Sigmoid colon (tissue), 7 donors: ENCODE measurements around the gene TMEM121. TPM values are rescaled to one million over a fixed set of nuclear protein-coding genes. Genes with fewer than 3 reads are reported as not detected.

ENCODE experiments used
- DNase-seq: peaks from one replicate; pipeline ENCODE4 v3.0.0-alpha.2; 2019
- H3K27ac ChIP-seq, 4 donors: fragments of 200-600 bp; sonication (generic); one replicate each; pipeline ENCODE4 v1.5.1; 2016 to 2019; ENCODE audit warnings: mild to moderate bottlenecking in 1 of 4
- H3K27me3 ChIP-seq, 3 donors: fragments of 200-600 bp; sonication (generic); one replicate each; pipeline ENCODE4 v1.5.1; 2019; ENCODE audit warnings: mild to moderate bottlenecking in 1 of 3
- H3K36me3 ChIP-seq, 4 donors: fragments of 200-600 bp; sonication (generic); one replicate each; pipeline ENCODE4 v1.5.1; 2016 to 2019
- H3K4me1 ChIP-seq, 4 donors: fragments of 200-600 bp; sonication (generic); one replicate each; pipeline ENCODE4 v1.5.1; 2017 to 2019
- H3K4me3 ChIP-seq, 4 donors: fragments of 200-600 bp; sonication (generic); one replicate each; pipeline ENCODE4 v1.5.1; 2017 to 2019; ENCODE audit warnings: mild to moderate bottlenecking in 2 of 4, moderate library complexity in 1 of 4
- H3K9me3 ChIP-seq, 4 donors: fragments of 200-600 bp in 3 of 4; sonication (generic) in 3 of 4; one replicate each; pipeline versions ENCODE4 v1.5.1 to v1.6.1; 2013 to 2019
- EP300 ChIP-seq, 4 donors: sonication (generic); formaldehyde crosslinking; IDR thresholded peaks; one replicate each; pipeline ENCODE4 v1.6.1; 2017; ENCODE audit warnings: antibody characterized with exemption in 4 of 4
- POLR2A ChIP-seq, 2 donors: fragments of 450-650 bp; IDR thresholded peaks; one replicate each; pipeline ENCODE4 v1.6.1; 2016; ENCODE audit warnings: antibody characterized with exemption in 2 of 2, mild to moderate bottlenecking in 2 of 2, moderate library complexity in 2 of 2
- POLR2AphosphoS5 ChIP-seq, 4 donors: sonication (generic); formaldehyde crosslinking; IDR thresholded peaks; one replicate each; pipeline ENCODE4 v1.6.1; 2017; ENCODE audit warnings: antibody characterized with exemption in 4 of 4
- WGBS, 2 donors: extraction: QIAGEN DNeasy Blood & Tissue Kit; methylation state at CpG; one replicate each; pipeline ENCODE4 v1.1.7; 2013; 5-methylcytosine and 5-hydroxymethylcytosine counted together
- intact Hi-C: fragments of 100-400 bp; cut with DNase I; formaldehyde crosslinking; loops from one replicate; pipeline ENCODE4 v1.15.1; 2023
- polyA plus RNA-seq, 3 donors: library from polyadenylated mRNA; stranded (reverse); fragments of 200-250 nt; gene quantifications; one replicate each; pipeline ENCODE4 v1.2.3, GENCODE V29; 2013
- total RNA-seq, 4 donors: library from RNA; depleted of rRNA; stranded (reverse); fragments of >200 nt; gene quantifications; one replicate each; pipeline ENCODE4 v1.1.0, GENCODE V29; 2016
- TF ChIP-seq, protein P1 (sequence below), 4 experiments: fragments of 450-650 bp in 3 of 4; fragments of 200-600 bp in 1 of 4; IDR thresholded peaks; one replicate each; pipeline ENCODE4 v1.5.1; 2016 to 2019; ENCODE audit warnings: antibody characterized with exemption in 4 of 4, mild to moderate bottlenecking in 3 of 4, moderate library complexity in 2 of 4
- donor health status: healthy with polysubstance abuse.
- donor health status: Bipolar disorder and iron deficiency.
- donor health status: healthy.

Gene TMEM121
- total and polyA plus RNA-seq, 7 donors = 2.3 to 8.0 (median 5.0) TPM; not detected in 2

DNA sequence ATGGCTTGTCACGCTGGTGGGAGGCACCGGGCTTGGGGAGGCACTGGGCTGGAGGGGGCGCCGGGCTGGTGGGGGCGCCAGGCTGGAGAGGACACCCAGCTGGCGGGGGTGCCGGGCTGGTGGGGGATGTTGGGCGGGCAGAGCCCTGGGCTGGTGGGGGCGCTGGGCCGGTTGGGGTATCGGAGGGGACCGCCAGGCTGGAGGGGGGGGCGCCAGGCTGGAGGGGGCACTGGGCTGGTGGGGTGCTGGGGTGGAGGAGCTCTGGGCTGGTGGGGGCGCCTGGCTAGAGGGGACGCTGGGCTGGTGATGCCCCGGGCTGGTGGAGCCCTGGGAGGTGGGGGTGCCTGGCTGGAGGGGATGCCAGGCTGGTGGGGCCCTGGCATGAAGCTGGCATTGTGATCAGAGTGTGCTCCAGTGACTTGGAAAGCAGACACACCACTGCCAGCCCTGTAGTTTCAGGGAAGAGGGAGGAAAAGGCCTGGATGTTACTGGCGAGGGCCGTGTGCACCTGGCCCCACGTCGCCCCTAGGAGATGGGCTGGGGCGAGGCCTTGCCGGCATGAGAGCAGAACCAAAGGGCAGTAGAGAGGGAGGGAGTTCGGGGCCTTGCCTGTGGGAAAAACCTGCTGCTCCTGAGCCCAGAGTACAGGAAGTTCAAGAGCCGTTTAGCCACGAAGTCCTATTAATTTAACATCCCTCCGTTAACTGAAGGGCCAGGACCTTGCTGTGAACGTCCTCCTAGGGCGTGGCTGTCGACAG lies 22.3 kb upstream of the TMEM121 start:
- no peaks in the 10 kb centered on the region for H3K36me3 ChIP-seq
- 54 to 74% methylated on average over 29 of the region's 29 CpGs for WGBS, 2 donors
- peak; percentile 60 for DNase-seq
- no peaks in the 10 kb centered on the region for H3K4me1 ChIP-seq
- H3K4me3 ChIP-seq = no peak overlapping the region
- no peak for TF ChIP-seq EP300 (IDR thresholded peaks at IDR 0.05)
- no peak for TF ChIP-seq POLR2AphosphoS5 (IDR thresholded peaks at IDR 0.05)
- TF ChIP-seq, protein P1, sequence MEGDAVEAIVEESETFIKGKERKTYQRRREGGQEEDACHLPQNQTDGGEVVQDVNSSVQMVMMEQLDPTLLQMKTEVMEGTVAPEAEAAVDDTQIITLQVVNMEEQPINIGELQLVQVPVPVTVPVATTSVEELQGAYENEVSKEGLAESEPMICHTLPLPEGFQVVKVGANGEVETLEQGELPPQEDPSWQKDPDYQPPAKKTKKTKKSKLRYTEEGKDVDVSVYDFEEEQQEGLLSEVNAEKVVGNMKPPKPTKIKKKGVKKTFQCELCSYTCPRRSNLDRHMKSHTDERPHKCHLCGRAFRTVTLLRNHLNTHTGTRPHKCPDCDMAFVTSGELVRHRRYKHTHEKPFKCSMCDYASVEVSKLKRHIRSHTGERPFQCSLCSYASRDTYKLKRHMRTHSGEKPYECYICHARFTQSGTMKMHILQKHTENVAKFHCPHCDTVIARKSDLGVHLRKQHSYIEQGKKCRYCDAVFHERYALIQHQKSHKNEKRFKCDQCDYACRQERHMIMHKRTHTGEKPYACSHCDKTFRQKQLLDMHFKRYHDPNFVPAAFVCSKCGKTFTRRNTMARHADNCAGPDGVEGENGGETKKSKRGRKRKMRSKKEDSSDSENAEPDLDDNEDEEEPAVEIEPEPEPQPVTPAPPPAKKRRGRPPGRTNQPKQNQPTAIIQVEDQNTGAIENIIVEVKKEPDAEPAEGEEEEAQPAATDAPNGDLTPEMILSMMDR (IDR thresholded peaks at IDR 0.05) = no peak
- TF ChIP-seq POLR2A (IDR thresholded peaks at IDR 0.05) = no peak
- no peaks in the 10 kb centered on the region for H3K9me3 ChIP-seq
- no peak overlapping the region for H3K27ac ChIP-seq
- intact Hi-C loops = no loop called here
- peaks cover 0 to 9% (median 0%) of the 10 kb centered on the region in 3 donors for H3K27me3 ChIP-seq

DNA sequence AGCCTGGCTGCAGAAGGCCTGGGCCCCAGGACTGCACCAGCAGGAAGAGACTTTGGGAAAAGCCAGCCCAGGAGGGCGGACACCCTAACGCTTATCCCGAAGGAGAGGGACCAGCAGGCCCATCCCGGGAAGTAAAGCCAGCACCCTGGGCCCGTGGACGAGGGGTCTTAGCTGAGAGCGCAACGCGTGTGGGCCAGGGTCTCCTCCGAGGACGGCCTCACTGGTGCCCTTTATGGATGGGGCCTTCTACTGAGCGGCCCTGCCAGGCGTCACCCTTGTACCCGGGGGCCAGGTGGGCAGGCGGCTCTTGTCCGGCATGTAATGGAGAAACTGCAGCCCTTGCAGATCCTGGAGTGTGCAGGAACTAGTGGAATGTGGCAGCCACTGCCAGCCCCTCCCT lies 21.3 kb upstream of the TMEM121 start:
- intact Hi-C loops = no loop called here
- Histone ChIP-seq H3K4me3 (no peak overlapping the region), H3K9me3 (no peaks in the 10 kb centered on the region), H3K27ac (no peak overlapping the region), H3K27me3 (peaks cover 0 to 15% (median 0%) of the 10 kb centered on the region in 3 donors), H3K4me1 (no peaks in the 10 kb centered on the region), H3K36me3 (no peaks in the 10 kb centered on the region)
- TF ChIP-seq POLR2A (IDR thresholded peaks at IDR 0.05) (no peak), EP300 (IDR thresholded peaks at IDR 0.05) (no peak), POLR2AphosphoS5 (IDR thresholded peaks at IDR 0.05) (no peak)
- TF ChIP-seq, protein P1 (IDR thresholded peaks at IDR 0.05) = no peak
- WGBS, 2 donors = 92 to 93% methylated on average over 16 of the region's 16 CpGs
- peak; percentile 42 for DNase-seq

DNA sequence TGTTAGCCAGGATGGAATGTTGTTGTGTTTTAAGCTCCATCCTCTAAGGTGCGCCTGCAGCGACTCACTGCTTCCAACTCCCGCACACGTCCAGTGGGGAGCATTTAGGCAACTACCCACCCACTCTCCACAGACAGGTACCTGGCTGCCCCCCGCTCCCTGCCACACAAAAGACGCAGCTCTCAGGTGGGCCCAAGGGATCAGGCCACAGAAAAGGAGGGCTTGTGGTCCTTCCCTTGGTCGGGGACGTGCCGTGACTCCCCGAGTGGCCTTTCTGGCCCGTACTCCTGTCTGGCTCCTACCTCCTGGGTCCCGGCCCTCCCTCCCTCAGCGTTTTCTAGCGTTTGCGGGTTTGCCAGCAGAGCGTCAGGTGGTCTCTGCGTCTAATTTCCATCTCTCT lies 19.1 kb upstream of the TMEM121 start:
- Histone ChIP-seq H3K36me3 (no peaks in the 10 kb centered on the region), H3K4me1 (no peaks in the 10 kb centered on the region), H3K4me3 (no peak overlapping the region), H3K27ac (no peak overlapping the region), H3K9me3 (no peaks in the 10 kb centered on the region), H3K27me3 (peaks cover 0 to 25% (median 4%) of the 10 kb centered on the region in 3 donors)
- DNase-seq = peak; percentile 46
- intact Hi-C loops = no loop called here
- 71 to 78% methylated on average over 17 of the region's 17 CpGs for WGBS, 2 donors
- no peak for TF ChIP-seq EP300 (IDR thresholded peaks at IDR 0.05)
- TF ChIP-seq POLR2AphosphoS5 (IDR thresholded peaks at IDR 0.05) = no peak
- no peak for TF ChIP-seq POLR2A (IDR thresholded peaks at IDR 0.05)
- TF ChIP-seq, protein P1 (IDR thresholded peaks at IDR 0.05) = no peak

DNA sequence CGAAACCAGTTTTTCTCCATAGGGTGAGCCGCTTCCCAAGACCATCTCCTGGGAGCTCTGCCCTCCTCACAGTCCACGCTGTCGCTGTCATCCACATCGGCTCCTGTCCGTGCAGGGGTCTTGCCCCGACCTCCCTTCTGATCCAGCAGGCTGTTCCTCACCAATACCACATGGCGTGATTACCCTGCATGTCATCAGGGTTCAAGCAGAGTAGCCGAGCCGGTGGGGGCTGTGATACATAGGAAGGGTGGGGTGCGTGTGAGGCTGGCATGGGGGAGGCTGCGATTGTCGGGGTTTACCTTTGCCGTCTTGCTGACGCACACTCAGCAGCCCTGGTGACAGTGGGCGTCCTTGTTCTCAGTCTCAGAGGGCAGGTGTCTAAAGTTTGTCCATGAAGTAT lies 18.3 kb upstream of the TMEM121 start:
- Histone ChIP-seq H3K27ac (no peak overlapping the region), H3K9me3 (no peaks in the 10 kb centered on the region), H3K4me3 (no peak overlapping the region), H3K36me3 (no peaks in the 10 kb centered on the region), H3K4me1 (no peaks in the 10 kb centered on the region), H3K27me3 (peaks cover 0 to 33% (median 10%) of the 10 kb centered on the region in 3 donors)
- TF ChIP-seq EP300 (IDR thresholded peaks at IDR 0.05) (no peak), POLR2AphosphoS5 (IDR thresholded peaks at IDR 0.05) (no peak), POLR2A (IDR thresholded peaks at IDR 0.05) (no peak)
- TF ChIP-seq, protein P1 (IDR thresholded peaks at IDR 0.05) = no peak
- WGBS, 2 donors = 81 to 86% methylated on average over 16 of the region's 16 CpGs
- intact Hi-C loops = no loop called here
- DNase-seq = peak; percentile 48
